Measurements from ENCODE around the gene RNF40. TPM values are rescaled to one million over a fixed set of nuclear protein-coding genes. Genes with fewer than 3 reads are reported as not detected.

RNF40 gene
- total and polyA plus RNA-seq, 2 donors (not counting 1 experiment from before 2014, with no cell fraction given), result 42.0 to 56.8 TPM

GRCh38 chr16:30744183-30744582, 17.9 kb upstream of the RNF40 start:
- Histone ChIP-seq H2AFZ (ENCODE audit: low read length) (no peak overlapping the region), H3K9ac (ENCODE audit: insufficient read depth, low read length) (no peak overlapping the region), H3K27ac (ENCODE audit: insufficient read depth, low read length) (no peak overlapping the region), H3K79me2 (ENCODE audit: control insufficient read depth, insufficient read depth, low read length) (peaks cover 4% of the 10 kb centered on the region), H3K36me3 (ENCODE audit: control insufficient read depth, insufficient read depth, low read length) (peaks cover 15% of the 10 kb centered on the region), H4K20me1 (ENCODE audit: control insufficient read depth, extremely low read depth, insufficient read depth, low read length) (no peaks in the 10 kb centered on the region), H3K9me3 (ENCODE audit: control insufficient read depth, insufficient read depth, low read depth, low read length) (no peaks in the 10 kb centered on the region), H3K4me3 (replicated peaks in 1 of 4; ENCODE audit: control extremely low read depth in 1 of 4, insufficient read depth in 1 of 4, low read depth in 3 of 4, low read length in 4 of 4) (no peak overlapping the region), H3K4me1 (ENCODE audit: control insufficient read depth, extremely low read depth, insufficient read depth, low read length) (peaks cover 27% of the 10 kb centered on the region), H3K27me3 (ENCODE audit: control insufficient read depth, insufficient read depth, low read length) (no peaks in the 10 kb centered on the region), H3K4me2 (ENCODE audit: extremely low read depth, insufficient read depth, low read length) (no peak overlapping the region)
- DNase-seq (ENCODE audit: low read depth in 2 of 2), result no peak
- TF ChIP-seq EZH2 (IDR thresholded peaks at IDR 0.05; ENCODE audit: low read length, missing control alignments) (no peak), CTCF (conservative IDR thresholded peaks at IDR 0.05 in 1 of 2, IDR thresholded peaks at IDR 0.05 in 1 of 2; ENCODE audit: low read depth in 1 of 2, low read length in 2 of 2) (no peak)

- peaks cover 11% of the 10 kb centered on the region for H3K36me3 ChIP-seq (ENCODE audit: control insufficient read depth, insufficient read depth, low read length)
Measured at GRCh38 chr16:30745082-30745481, 17.0 kb upstream of the RNF40 start.

GRCh38 chr16:30746638-30747175, 15.4 kb upstream of the RNF40 start:
- TF ChIP-seq CTCF (conservative IDR thresholded peaks at IDR 0.05 in 1 of 2, IDR thresholded peaks at IDR 0.05 in 1 of 2; ENCODE audit: low read depth in 1 of 2, low read length in 2 of 2), result no peak
- no peak for TF ChIP-seq EZH2 (IDR thresholded peaks at IDR 0.05; ENCODE audit: low read length, missing control alignments)

More at GRCh38 chr16:30745082-30745481, 17.0 kb upstream of the RNF40 start:
- no peak for TF ChIP-seq CTCF (conservative IDR thresholded peaks at IDR 0.05 in 1 of 2, IDR thresholded peaks at IDR 0.05 in 1 of 2; ENCODE audit: low read depth in 1 of 2, low read length in 2 of 2)
- no peak for TF ChIP-seq EZH2 (IDR thresholded peaks at IDR 0.05; ENCODE audit: low read length, missing control alignments)
- H3K4me3 ChIP-seq (replicated peaks in 1 of 4; ENCODE audit: control extremely low read depth in 1 of 4, insufficient read depth in 1 of 4, low read depth in 3 of 4, low read length in 4 of 4), result no peak overlapping the region
- no peak overlapping the region for H3K9ac ChIP-seq (ENCODE audit: insufficient read depth, low read length)
- H3K79me2 ChIP-seq (ENCODE audit: control insufficient read depth, insufficient read depth, low read length), result peaks cover 12% of the 10 kb centered on the region
- no peak overlapping the region for H3K4me2 ChIP-seq (ENCODE audit: extremely low read depth, insufficient read depth, low read length)
- no peaks in the 10 kb centered on the region for H3K27me3 ChIP-seq (ENCODE audit: control insufficient read depth, insufficient read depth, low read length)
- no peaks in the 10 kb centered on the region for H3K9me3 ChIP-seq (ENCODE audit: control insufficient read depth, insufficient read depth, low read depth, low read length)
- H4K20me1 ChIP-seq (ENCODE audit: control insufficient read depth, extremely low read depth, insufficient read depth, low read length), result no peaks in the 10 kb centered on the region
- peaks cover 25% of the 10 kb centered on the region for H3K4me1 ChIP-seq (ENCODE audit: control insufficient read depth, extremely low read depth, insufficient read depth, low read length)
- DNase-seq (ENCODE audit: low read depth in 2 of 2), result no peak
- H3K27ac ChIP-seq (ENCODE audit: insufficient read depth, low read length), result no peak overlapping the region
- H2AFZ ChIP-seq (ENCODE audit: low read length), result no peak overlapping the region

More at GRCh38 chr16:30746638-30747175, 15.4 kb upstream of the RNF40 start:
- Histone ChIP-seq H3K79me2 (ENCODE audit: control insufficient read depth, insufficient read depth, low read length) (peaks cover 16% of the 10 kb centered on the region), H4K20me1 (ENCODE audit: control insufficient read depth, extremely low read depth, insufficient read depth, low read length) (no peaks in the 10 kb centered on the region), H3K27ac (ENCODE audit: insufficient read depth, low read length) (no peak overlapping the region), H3K4me3 (replicated peaks in 1 of 4; ENCODE audit: control extremely low read depth in 1 of 4, insufficient read depth in 1 of 4, low read depth in 3 of 4, low read length in 4 of 4) (no peak overlapping the region), H3K9ac (ENCODE audit: insufficient read depth, low read length) (no peak overlapping the region), H3K4me1 (ENCODE audit: control insufficient read depth, extremely low read depth, insufficient read depth, low read length) (peaks cover 9% of the 10 kb centered on the region), H3K4me2 (ENCODE audit: extremely low read depth, insufficient read depth, low read length) (no peak overlapping the region), H3K36me3 (ENCODE audit: control insufficient read depth, insufficient read depth, low read length) (peaks cover 20% of the 10 kb centered on the region), H3K27me3 (ENCODE audit: control insufficient read depth, insufficient read depth, low read length) (no peaks in the 10 kb centered on the region), H2AFZ (ENCODE audit: low read length) (no peak overlapping the region), H3K9me3 (ENCODE audit: control insufficient read depth, insufficient read depth, low read depth, low read length) (no peaks in the 10 kb centered on the region)
- no peak for DNase-seq (ENCODE audit: low read depth in 2 of 2)
